ENCODE data around the gene IQSEC2.

The IQSEC2 gene

GRCh38 chrX:53321230-53321942, 40.0 kb upstream of the IQSEC2 start:
- DNase-seq (ENCODE audit: low spot score): peak; percentile 32
- in situ Hi-C loops (cut with MboI; ENCODE audit: low sequenced_read_pairs, unreplicated experiment): no loop called here
- TF ChIP-seq CTCF (IDR thresholded peaks at IDR 0.05; ENCODE audit: borderline replicate concordance, control extremely low read depth, extremely low read depth, insufficient read depth, missing control alignments): no peak

- no peak for TF ChIP-seq CTCF (IDR thresholded peaks at IDR 0.05; ENCODE audit: borderline replicate concordance, control extremely low read depth, extremely low read depth, insufficient read depth, missing control alignments)
- in situ Hi-C loops (cut with MboI; ENCODE audit: low sequenced_read_pairs, unreplicated experiment): no loop called here
- DNase-seq (ENCODE audit: low spot score): peak; percentile 33
Observed at GRCh38 chrX:53320543-53321229, 39.3 kb upstream of the IQSEC2 start.

GRCh38 chrX:53319614-53320542, 38.5 kb upstream of the IQSEC2 start:
- DNase-seq (ENCODE audit: low spot score): no peak
- in situ Hi-C loops (cut with MboI; ENCODE audit: low sequenced_read_pairs, unreplicated experiment): no loop called here
- no peak for TF ChIP-seq CTCF (IDR thresholded peaks at IDR 0.05; ENCODE audit: borderline replicate concordance, control extremely low read depth, extremely low read depth, insufficient read depth, missing control alignments)

GRCh38 chrX:53318766-53319353, 37.5 kb upstream of the IQSEC2 start:
- DNase-seq (ENCODE audit: low spot score): no peak
- in situ Hi-C loops (cut with MboI; ENCODE audit: low sequenced_read_pairs, unreplicated experiment): no loop called here
- no peak for TF ChIP-seq CTCF (IDR thresholded peaks at IDR 0.05; ENCODE audit: borderline replicate concordance, control extremely low read depth, extremely low read depth, insufficient read depth, missing control alignments)

- peak; percentile 92 for TF ChIP-seq CTCF (IDR thresholded peaks at IDR 0.05; ENCODE audit: borderline replicate concordance, control extremely low read depth, extremely low read depth, insufficient read depth, missing control alignments)
- peak; percentile 80 for DNase-seq (ENCODE audit: low spot score)
- in situ Hi-C loops (cut with MboI; ENCODE audit: low sequenced_read_pairs, unreplicated experiment): no loop called here
Observed at GRCh38 chrX:53317365-53318069, 36.1 kb upstream of the IQSEC2 start.

Data from GM13976 (cell line).